Measurements from ENCODE around the gene COLQ. TPM values are rescaled to one million over a fixed set of nuclear protein-coding genes. Genes with fewer than 3 reads are reported as not detected.
A peak's percentile ranks its signal among the peaks of the same experiment; 100 is the strongest.

Gene COLQ
- total and polyA plus RNA-seq, 8 donors, result 1.9 to 12.6 (median 10.1) TPM

DNA sequence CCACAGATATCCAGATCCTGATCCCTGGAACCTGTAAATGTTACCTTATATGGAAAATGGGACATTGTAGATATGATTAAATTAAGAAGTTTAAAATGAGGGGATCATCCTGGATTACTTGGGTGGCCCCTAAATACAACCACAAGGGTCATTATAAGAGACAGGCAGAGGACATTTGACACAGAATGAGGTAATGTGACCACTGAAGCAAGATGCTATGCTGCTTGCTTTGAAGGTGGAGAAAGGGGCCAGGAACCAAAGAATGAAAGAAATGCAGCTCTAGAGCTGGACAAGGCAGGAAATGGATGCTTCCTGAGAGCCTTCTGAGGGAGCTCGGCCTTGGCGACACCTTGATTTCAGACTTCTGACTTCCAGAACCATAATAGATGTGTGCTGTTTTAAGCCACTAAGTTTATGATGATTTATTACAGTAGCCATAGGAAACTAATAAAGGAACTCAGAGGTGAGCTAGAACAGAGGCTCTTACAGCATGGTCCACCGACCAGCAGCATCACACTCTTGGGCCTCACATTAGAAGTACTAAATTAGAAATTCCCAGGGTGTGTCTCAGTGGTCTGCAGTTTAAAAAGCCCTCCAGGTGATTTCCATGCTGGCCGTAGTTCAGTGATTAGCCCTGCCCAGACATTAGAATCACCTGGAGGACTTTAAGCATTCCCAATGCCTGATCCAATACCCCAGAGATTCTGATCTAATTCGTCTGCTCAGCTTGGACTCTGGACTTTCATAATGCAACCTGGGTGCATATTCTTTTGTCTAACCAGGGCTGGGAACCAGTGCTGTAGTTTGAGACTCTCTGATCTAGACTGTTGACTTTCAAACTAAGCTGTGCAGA is 7.5 kb downstream of the COLQ start:
- Histone ChIP-seq H3K9me3 (no peaks in the 10 kb centered on the region), H3K27ac (no peak overlapping the region), H3K4me1 (peaks cover 0 to 11% of the 10 kb centered on the region in 2 donors), H3K4me3 (no peak overlapping the region), H3K36me3 (no peaks in the 10 kb centered on the region), H3K27me3 (no peaks in the 10 kb centered on the region)
- DNase-seq (no peak), ATAC-seq (no peak)
- TF ChIP-seq, protein P1, sequence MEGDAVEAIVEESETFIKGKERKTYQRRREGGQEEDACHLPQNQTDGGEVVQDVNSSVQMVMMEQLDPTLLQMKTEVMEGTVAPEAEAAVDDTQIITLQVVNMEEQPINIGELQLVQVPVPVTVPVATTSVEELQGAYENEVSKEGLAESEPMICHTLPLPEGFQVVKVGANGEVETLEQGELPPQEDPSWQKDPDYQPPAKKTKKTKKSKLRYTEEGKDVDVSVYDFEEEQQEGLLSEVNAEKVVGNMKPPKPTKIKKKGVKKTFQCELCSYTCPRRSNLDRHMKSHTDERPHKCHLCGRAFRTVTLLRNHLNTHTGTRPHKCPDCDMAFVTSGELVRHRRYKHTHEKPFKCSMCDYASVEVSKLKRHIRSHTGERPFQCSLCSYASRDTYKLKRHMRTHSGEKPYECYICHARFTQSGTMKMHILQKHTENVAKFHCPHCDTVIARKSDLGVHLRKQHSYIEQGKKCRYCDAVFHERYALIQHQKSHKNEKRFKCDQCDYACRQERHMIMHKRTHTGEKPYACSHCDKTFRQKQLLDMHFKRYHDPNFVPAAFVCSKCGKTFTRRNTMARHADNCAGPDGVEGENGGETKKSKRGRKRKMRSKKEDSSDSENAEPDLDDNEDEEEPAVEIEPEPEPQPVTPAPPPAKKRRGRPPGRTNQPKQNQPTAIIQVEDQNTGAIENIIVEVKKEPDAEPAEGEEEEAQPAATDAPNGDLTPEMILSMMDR (IDR thresholded peaks at IDR 0.05), result no peak
- intact Hi-C loops (cut with DNase I), result no loop called here

- Histone ChIP-seq H3K27me3 (no peaks in the 10 kb centered on the region), H3K4me1 (peaks cover 0 to 11% of the 10 kb centered on the region in 2 donors), H3K36me3 (no peaks in the 10 kb centered on the region), H3K9me3 (no peaks in the 10 kb centered on the region), H3K27ac (no peak overlapping the region), H3K4me3 (no peak overlapping the region)
- intact Hi-C loops (cut with DNase I), result no loop called here
- TF ChIP-seq, protein P1 (IDR thresholded peaks at IDR 0.05), result no peak
- ATAC-seq, result no peak
- peak in 1 of 4 donors; percentile 63 for DNase-seq
Observed at GRCh38 chr3:15513116-15513515, 8.4 kb downstream of the COLQ start.

DNA sequence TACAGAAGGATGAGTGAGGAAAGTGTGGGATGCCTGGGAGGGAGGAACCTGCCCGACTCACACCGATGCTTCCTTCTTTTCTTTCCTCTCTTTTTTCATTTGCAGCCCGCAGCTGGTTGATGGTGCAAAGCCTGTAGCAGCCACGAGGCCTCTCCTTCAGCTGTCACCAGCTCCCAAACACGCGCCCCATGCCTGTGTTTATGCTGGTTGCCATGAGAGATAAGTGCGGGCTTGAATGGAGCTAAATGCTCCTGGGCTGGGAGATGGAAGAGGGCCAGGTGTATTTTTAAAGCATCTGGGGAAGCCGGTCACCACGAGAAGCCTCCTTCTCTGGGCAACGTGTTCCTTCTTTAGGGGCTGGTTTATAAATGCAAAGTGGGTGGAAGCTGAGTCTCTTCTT is 9.3 kb downstream of the COLQ start:
- ATAC-seq, result peak; percentile 97

GRCh38 chr3:15511156-15511555 is 10.3 kb downstream of the COLQ start:
- Histone ChIP-seq H3K36me3 (no peaks in the 10 kb centered on the region), H3K27ac (no peak overlapping the region), H3K9me3 (no peaks in the 10 kb centered on the region), H3K4me1 (peaks cover 0 to 11% of the 10 kb centered on the region in 2 donors), H3K4me3 (no peak overlapping the region), H3K27me3 (no peaks in the 10 kb centered on the region)
- TF ChIP-seq, protein P1 (IDR thresholded peaks at IDR 0.05), result no peak
- intact Hi-C loops (cut with DNase I), result no loop called here
- ATAC-seq (no peak), DNase-seq (no peak)

More for the DNA sequence above, 9.3 kb downstream of the COLQ start:
- Histone ChIP-seq H3K9me3 (no peaks in the 10 kb centered on the region), H3K4me3 (no peak overlapping the region), H3K27ac (no peak overlapping the region), H3K4me1 (peaks cover 0 to 11% of the 10 kb centered on the region in 2 donors), H3K36me3 (no peaks in the 10 kb centered on the region), H3K27me3 (no peaks in the 10 kb centered on the region)
- TF ChIP-seq, protein P1 (IDR thresholded peaks at IDR 0.05), result no peak
- peak; percentile 73 to 92 (median 76) for DNase-seq
- intact Hi-C loops (cut with DNase I), result no loop called here

GRCh38 chr3:15510493-15510892 is 11.0 kb downstream of the COLQ start:
- Histone ChIP-seq H3K4me1 (peaks cover 0 to 11% of the 10 kb centered on the region in 2 donors), H3K9me3 (no peaks in the 10 kb centered on the region), H3K27me3 (no peaks in the 10 kb centered on the region), H3K36me3 (no peaks in the 10 kb centered on the region), H3K27ac (no peak overlapping the region), H3K4me3 (no peak overlapping the region)
- ATAC-seq (no peak), DNase-seq (no peak)
- intact Hi-C loops (cut with DNase I), result no loop called here
- TF ChIP-seq, protein P1 (IDR thresholded peaks at IDR 0.05), result no peak

Measured in left lung (tissue), 10 donors.